Spleen (tissue), 11 donors: ENCODE data around the gene NOA1. TPM values are rescaled to one million over a fixed set of nuclear protein-coding genes. Genes with fewer than 3 reads are reported as not detected.

Source experiments
- DNase-seq: peaks from one replicate; pipeline ENCODE4 v3.0.0-alpha.2; 2020
- H3K27ac ChIP-seq, 8 donors: fragments of 200-600 bp; sonication (generic) in 7 of 8; 1 replicate in 4 of 8; 2 replicates in 4 of 8; pipeline versions ENCODE4 v1.5.0 to v1.8.0; 2016 to 2021; ENCODE audit warnings: inconsistent platforms in 4 of 8, mild to moderate bottlenecking in 4 of 8, moderate library complexity in 1 of 8
- H3K27me3 ChIP-seq, 7 donors: fragments of 200-600 bp; sonication (generic) in 6 of 7; replicated peaks in 1 of 7; 1 replicate in 4 of 7; 2 replicates in 3 of 7; pipeline versions ENCODE4 v1.5.0 to v1.8.0; 2016 to 2021; ENCODE audit warnings: inconsistent platforms in 3 of 7, mild to moderate bottlenecking in 1 of 7
- H3K36me3 ChIP-seq, 6 donors: fragments of 200-600 bp; sonication (generic) in 5 of 6; 1 replicate in 4 of 6; 2 replicates in 2 of 6; pipeline versions ENCODE4 v1.5.0 to v1.8.0; 2016 to 2021; ENCODE audit warnings: inconsistent platforms in 2 of 6
- H3K4me1 ChIP-seq, 6 donors: fragments of 200-600 bp; sonication (generic) in 5 of 6; 1 replicate in 3 of 6; 2 replicates in 3 of 6; pipeline versions ENCODE4 v1.5.0 to v1.8.0; 2016 to 2021; ENCODE audit warnings: inconsistent platforms in 3 of 6
- H3K4me3 ChIP-seq, 8 donors: fragments of 200-600 bp; sonication (generic) in 7 of 8; 1 replicate in 4 of 8; 2 replicates in 4 of 8; pipeline versions ENCODE4 v1.5.0 to v1.8.0; 2016 to 2021; ENCODE audit warnings: inconsistent platforms in 4 of 8, mild to moderate bottlenecking in 4 of 8, moderate library complexity in 2 of 8
- H3K9me3 ChIP-seq, 8 donors: fragments of 200-600 bp; sonication (generic) in 7 of 8; 1 replicate in 4 of 8; 2 replicates in 4 of 8; pipeline versions ENCODE4 v1.5.0 to v1.8.0; 2016 to 2021; ENCODE audit warnings: inconsistent platforms in 4 of 8
- CTCF ChIP-seq, 11 experiments: fragments of 200-600 bp in 7 of 11; fragments of 450-650 bp in 4 of 11; sonication (generic) in 4 of 11; IDR thresholded peaks in 8 of 11; conservative IDR thresholded peaks in 3 of 11; 1 replicate in 7 of 11; 2 replicates in 4 of 11; pipeline versions ENCODE4 v1.4.0 to v1.8.0; 2016 to 2021; ENCODE audit warnings: antibody characterized with exemption in 11 of 11, inconsistent platforms in 4 of 11, mild to moderate bottlenecking in 1 of 11
- POLR2A ChIP-seq, 3 donors: fragments of 450-650 bp; IDR thresholded peaks; one replicate each; pipeline ENCODE4 v1.5.1; 2017; ENCODE audit warnings: antibody characterized with exemption in 3 of 3, mild to moderate bottlenecking in 1 of 3
- POLR2AphosphoS5 ChIP-seq, 3 donors: sonication (generic); formaldehyde crosslinking; IDR thresholded peaks; one replicate each; pipeline ENCODE4 v1.5.1; 2017; ENCODE audit warnings: antibody characterized with exemption in 3 of 3
- whole genome bisulfite sequencing, 5 donors: extraction: QIAGEN DNeasy Blood & Tissue Kit in 3 of 5; methylation state at CpG; one replicate each; pipeline versions ENCODE4 v1.1.5 to v1.1.7; 2013 to 2018; 5-methylcytosine and 5-hydroxymethylcytosine counted together
- intact Hi-C: fragments of 100-400 bp; cut with DNase I; formaldehyde crosslinking; loops from one replicate; pipeline ENCODE4 v1.15.0; 2023; ENCODE audit warnings: low total_unique reads
- polyA plus RNA-seq, 3 donors: library from polyadenylated mRNA; stranded (reverse); fragments of 200-250 nt; gene quantifications; one replicate each; pipeline ENCODE4 v1.2.1, GENCODE V29; 2013
- total RNA-seq, 7 donors: library from RNA; depleted of rRNA in 3 of 7; stranded (reverse); fragments of >200 nt in 3 of 7; fragmentation: NEBNext Ultra II Directional in 4 of 7; extraction: Animal tissue kit (Norgen Biotek cat#: 25700) in 4 of 7; gene quantifications; one replicate each; pipeline versions ENCODE4 v1.1.0 to v1.2.1, GENCODE V29; 2016 to 2021
- donor health status: healthy with polysubstance abuse.
- donor health status: DM: no; HTN: no; CAD: no; lungs with moderate emphysema.
- donor health status: DM: no; HTN: no; CAD: no.
- donor health status: Bipolar disorder and iron deficiency.
- donor health status: healthy.
- donor health status: DM: no; HTN: no; CAD: no.
- donor health status: DM: yes; HTN: yes; CAD: no.

NOA1 gene
- total and polyA plus RNA-seq, 10 donors, result 7.4 to 21.4 (median 14.2) TPM

- Histone ChIP-seq H3K4me1 (peaks cover 0 to 10% (median 2%) of the 10 kb centered on the region in 6 donors), H3K4me3 (no peak overlapping the region), H3K27me3 (no peaks in the 10 kb centered on the region), H3K27ac (no peak overlapping the region), H3K9me3 (no peaks in the 10 kb centered on the region), H3K36me3 (no peaks in the 10 kb centered on the region)
- 86 to 95% (median 89%) methylated on average over 9 of the region's 9 CpGs for WGBS, 5 donors
- DNase-seq, result no peak
- intact Hi-C loops, result no loop called here
- no peak for TF ChIP-seq CTCF (IDR thresholded peaks at IDR 0.05 in 8 of 11, conservative IDR thresholded peaks at IDR 0.05 in 3 of 11)
- TF ChIP-seq POLR2AphosphoS5 (IDR thresholded peaks at IDR 0.05), result no peak
- no peak for TF ChIP-seq POLR2A (IDR thresholded peaks at IDR 0.05)
These were observed 23.5 kb downstream of the NOA1 start for GRCh38 chr4:56953680-56954520.

GRCh38 chr4:56941403-56941802 lies 36.0 kb downstream of the NOA1 start:
- intact Hi-C loops, result no loop called here
- no peak overlapping the region for H3K4me3 ChIP-seq
- no peaks in the 10 kb centered on the region for H3K9me3 ChIP-seq
- H3K4me1 ChIP-seq, result no peaks in the 10 kb centered on the region
- DNase-seq, result no peak
- no peak for TF ChIP-seq CTCF (IDR thresholded peaks at IDR 0.05 in 8 of 11, conservative IDR thresholded peaks at IDR 0.05 in 3 of 11)
- no peak for TF ChIP-seq POLR2A (IDR thresholded peaks at IDR 0.05)
- TF ChIP-seq POLR2AphosphoS5 (IDR thresholded peaks at IDR 0.05), result no peak
- H3K27me3 ChIP-seq, result no peaks in the 10 kb centered on the region
- peaks cover 0 to 41% (median 13%) of the 10 kb centered on the region in 6 donors for H3K36me3 ChIP-seq
- 64 to 86% (median 78%) methylated on average over 3 of the region's 3 CpGs for WGBS, 5 donors
- H3K27ac ChIP-seq, result no peak overlapping the region

GRCh38 chr4:56940971-56941370 lies 36.4 kb downstream of the NOA1 start:
- Histone ChIP-seq H3K27ac (no peak overlapping the region), H3K4me3 (no peak overlapping the region), H3K27me3 (no peaks in the 10 kb centered on the region), H3K4me1 (no peaks in the 10 kb centered on the region), H3K36me3 (peaks cover 0 to 45% (median 13%) of the 10 kb centered on the region in 6 donors), H3K9me3 (no peaks in the 10 kb centered on the region)
- TF ChIP-seq POLR2A (IDR thresholded peaks at IDR 0.05), result no peak
- TF ChIP-seq POLR2AphosphoS5 (IDR thresholded peaks at IDR 0.05), result no peak
- TF ChIP-seq CTCF (IDR thresholded peaks at IDR 0.05 in 8 of 11, conservative IDR thresholded peaks at IDR 0.05 in 3 of 11), result no peak
- intact Hi-C loops, result no loop called here
- DNase-seq, result no peak

GRCh38 chr4:56940403-56940802 lies 37.0 kb downstream of the NOA1 start:
- DNase-seq, result no peak
- intact Hi-C loops, result no loop called here
- Histone ChIP-seq H3K36me3 (peaks cover 0 to 51% (median 13%) of the 10 kb centered on the region in 6 donors), H3K27ac (no peak overlapping the region), H3K4me1 (no peaks in the 10 kb centered on the region), H3K9me3 (no peaks in the 10 kb centered on the region), H3K4me3 (no peak overlapping the region), H3K27me3 (no peaks in the 10 kb centered on the region)
- 95 to 98% (median 96%) methylated on average over 12 of the region's 12 CpGs for WGBS, 5 donors
- TF ChIP-seq CTCF (IDR thresholded peaks at IDR 0.05 in 8 of 11, conservative IDR thresholded peaks at IDR 0.05 in 3 of 11) (no peak), POLR2A (IDR thresholded peaks at IDR 0.05) (no peak), POLR2AphosphoS5 (IDR thresholded peaks at IDR 0.05) (no peak)
